B cell (primary cell): ENCODE results near the gene CLEC7A.

ENCODE experiments used
- CTCF ChIP-seq: fragments of 200-600 bp; IDR thresholded peaks from one replicate; pipeline ENCODE4 v1.8.0; 2022; ENCODE audit warnings: antibody characterized with exemption, mild to moderate bottlenecking
- EZH2 ChIP-seq: IDR thresholded peaks from 2 replicates; pipeline ENCODE4 v1.6.1; 2012; ENCODE audit warnings: borderline replicate concordance, low read depth, mild to moderate bottlenecking, moderate library complexity, low read length; ENCODE audit not compliant: insufficient read depth, poor library complexity, severe bottlenecking

GRCh38 chr12:10088031-10088430, 42.0 kb downstream of the CLEC7A start:
- TF ChIP-seq EZH2 (no peak), CTCF (no peak)
